GM12875 (cell line): Measurements from ENCODE around the gene NELL1.

Experiments used
- H3K4me3 ChIP-seq: one replicate; pipeline ENCODE4 v1.5.1; 2011; ENCODE audit warnings: low read depth, low read length, control low read depth
- TF ChIP-seq, protein P1 (sequence below): IDR thresholded peaks from 2 replicates; pipeline ENCODE4 v1.5.1; 2011; ENCODE audit warnings: low read depth, mild to moderate bottlenecking, control low read depth, inconsistent platforms, low read length, moderate library complexity, borderline replicate concordance; ENCODE audit not compliant: insufficient read depth

Gene NELL1

DNA sequence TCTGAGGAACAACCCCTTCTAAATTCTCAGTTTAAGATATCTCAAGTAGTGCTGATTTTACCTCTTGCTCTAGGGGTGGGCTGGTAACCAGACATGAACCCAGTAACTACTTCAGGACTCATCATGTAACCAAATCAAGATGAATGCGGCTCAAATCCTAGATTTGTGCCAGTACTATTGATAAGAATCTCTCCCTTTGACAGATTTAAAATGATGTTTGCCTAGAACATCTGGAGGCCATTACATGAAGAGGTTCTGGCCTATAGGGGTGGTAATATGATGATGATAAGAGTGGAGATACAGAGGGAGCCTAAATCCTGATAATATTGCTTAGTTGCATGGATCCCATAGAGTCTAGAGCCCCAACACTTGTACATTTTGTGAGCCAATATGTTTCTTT is 850.9 kb downstream of the NELL1 start:
- H3K4me3 ChIP-seq, result no peak overlapping the region
- TF ChIP-seq, protein P1, sequence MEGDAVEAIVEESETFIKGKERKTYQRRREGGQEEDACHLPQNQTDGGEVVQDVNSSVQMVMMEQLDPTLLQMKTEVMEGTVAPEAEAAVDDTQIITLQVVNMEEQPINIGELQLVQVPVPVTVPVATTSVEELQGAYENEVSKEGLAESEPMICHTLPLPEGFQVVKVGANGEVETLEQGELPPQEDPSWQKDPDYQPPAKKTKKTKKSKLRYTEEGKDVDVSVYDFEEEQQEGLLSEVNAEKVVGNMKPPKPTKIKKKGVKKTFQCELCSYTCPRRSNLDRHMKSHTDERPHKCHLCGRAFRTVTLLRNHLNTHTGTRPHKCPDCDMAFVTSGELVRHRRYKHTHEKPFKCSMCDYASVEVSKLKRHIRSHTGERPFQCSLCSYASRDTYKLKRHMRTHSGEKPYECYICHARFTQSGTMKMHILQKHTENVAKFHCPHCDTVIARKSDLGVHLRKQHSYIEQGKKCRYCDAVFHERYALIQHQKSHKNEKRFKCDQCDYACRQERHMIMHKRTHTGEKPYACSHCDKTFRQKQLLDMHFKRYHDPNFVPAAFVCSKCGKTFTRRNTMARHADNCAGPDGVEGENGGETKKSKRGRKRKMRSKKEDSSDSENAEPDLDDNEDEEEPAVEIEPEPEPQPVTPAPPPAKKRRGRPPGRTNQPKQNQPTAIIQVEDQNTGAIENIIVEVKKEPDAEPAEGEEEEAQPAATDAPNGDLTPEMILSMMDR, result no peak

DNA sequence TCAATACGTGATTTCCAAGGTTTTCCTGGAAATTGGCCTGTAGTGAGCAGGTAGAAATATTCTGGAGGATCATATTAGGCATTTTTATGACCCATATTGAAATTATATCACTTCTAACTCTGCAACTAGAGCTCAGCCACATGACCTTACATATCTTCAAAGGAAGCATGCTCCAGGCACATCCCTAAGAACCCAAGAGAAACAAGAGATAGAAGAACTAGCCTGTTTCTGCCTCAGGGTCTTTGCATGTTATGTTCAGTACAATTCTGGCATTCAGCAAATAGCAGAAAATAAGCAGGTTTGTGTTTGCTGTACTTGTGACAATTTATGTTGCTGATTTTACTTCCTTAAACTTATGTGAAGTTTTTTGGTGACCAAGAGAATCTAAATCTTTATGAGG is 859.8 kb downstream of the NELL1 start:
- H3K4me3 ChIP-seq, result no peak overlapping the region
- TF ChIP-seq, protein P1, result no peak

DNA sequence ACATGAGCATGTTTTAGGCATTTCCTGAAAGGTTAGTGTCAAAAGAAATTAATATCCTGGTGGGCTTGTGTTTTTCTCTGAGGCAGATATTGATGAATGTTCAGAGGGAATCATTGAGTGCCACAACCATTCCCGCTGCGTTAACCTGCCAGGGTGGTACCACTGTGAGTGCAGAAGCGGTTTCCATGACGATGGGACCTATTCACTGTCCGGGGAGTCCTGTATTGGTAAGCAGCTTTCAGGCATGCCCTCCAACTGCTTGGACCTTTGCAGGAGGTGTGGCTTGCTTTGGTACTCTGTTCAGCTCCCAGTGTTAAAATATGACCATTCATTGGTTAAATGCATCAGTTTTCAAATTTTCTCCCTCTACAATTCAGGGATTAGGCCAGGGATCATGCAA is 864.9 kb downstream of the NELL1 start:
- H3K4me3 ChIP-seq, result no peak overlapping the region
- TF ChIP-seq, protein P1, result no peak

DNA sequence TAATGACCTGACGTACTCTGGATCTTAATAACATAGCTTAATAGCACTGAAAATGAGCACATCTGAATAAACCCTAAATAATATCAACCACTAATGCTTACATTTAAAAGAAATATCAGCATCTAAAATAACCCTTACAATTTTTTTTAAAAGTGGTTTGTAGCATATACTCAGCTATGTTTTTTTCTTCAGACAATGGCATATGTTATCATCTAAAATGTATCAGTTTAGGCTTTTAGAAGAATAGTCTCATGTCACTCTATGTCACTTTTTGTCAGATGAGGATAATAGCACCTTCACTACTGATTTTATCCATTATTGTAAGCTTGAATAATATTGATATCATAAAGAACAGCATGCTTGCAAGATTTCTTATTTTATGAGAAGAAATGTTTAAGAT is 868.6 kb downstream of the NELL1 start:
- H3K4me3 ChIP-seq, result no peak overlapping the region
- TF ChIP-seq, protein P1, result no peak

DNA sequence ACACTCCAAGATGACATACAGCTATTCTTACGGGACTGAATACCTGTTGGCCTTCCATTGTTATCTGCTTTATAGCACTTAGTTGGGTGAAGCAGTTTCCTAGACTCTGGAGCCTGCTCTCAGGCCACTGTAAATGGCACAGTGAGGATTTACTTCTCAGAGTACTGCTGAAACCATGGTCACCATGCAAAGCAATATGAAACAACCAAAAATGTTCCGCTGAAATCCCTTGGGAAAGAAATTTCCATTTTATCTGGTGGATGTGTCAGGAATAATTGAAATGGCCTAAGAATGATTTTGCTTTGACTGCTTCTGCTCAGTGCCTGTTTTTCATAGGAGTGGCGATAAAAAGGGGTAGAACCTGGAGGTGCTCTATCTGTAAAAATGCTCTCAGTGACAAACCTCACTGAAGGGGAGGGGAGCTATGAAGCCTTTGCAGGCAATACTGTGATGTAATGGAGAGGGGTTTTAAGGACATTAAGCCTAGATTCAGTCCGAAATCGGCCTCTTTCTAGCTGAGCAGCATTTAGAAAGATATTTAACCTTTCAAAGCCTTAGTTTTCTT is 871.9 kb downstream of the NELL1 start:
- TF ChIP-seq, protein P1, result no peak
- H3K4me3 ChIP-seq, result no peak overlapping the region

DNA sequence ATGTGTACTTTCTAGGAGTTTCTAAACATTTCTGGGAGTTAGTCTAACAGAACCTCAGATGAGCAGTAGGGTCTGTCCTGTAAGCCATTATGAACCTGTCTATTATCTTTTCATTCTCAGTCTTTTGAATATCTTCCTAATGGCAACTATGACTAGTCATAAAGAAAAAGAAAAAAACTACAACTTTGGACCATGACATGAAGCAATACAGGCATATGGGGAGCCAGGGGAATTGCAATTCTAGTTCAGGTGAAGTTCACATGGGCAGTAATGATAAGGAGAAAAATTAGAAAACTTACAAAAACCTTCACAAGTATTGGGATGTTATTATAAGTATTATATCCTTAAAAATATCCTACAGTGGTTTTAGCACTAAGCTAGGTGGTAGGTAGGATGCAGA is 874.5 kb downstream of the NELL1 start:
- TF ChIP-seq, protein P1, result no peak
- H3K4me3 ChIP-seq, result no peak overlapping the region

DNA sequence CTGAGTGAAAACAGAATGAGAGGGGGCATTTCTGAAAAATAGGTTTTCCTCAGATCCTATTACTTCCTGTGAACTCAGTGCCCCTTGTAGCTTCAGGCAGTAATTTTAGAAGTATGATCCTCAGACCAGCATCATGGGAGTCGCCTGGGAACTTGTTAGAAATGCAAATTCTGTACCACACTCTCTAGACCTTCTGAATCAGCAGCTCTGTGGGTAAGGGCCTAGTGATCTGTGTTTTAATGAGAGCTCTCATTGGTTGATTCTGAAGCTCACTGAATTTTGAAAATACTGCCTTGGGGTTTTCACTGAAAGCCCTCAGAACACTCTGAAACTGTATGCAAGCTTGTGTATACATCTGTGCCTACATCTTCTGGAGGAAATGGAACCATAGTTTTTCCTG is 876.3 kb downstream of the NELL1 start:
- H3K4me3 ChIP-seq, result no peak overlapping the region
- TF ChIP-seq, protein P1, result no peak
